DND-41 (cell line): ENCODE measurements around the gene DAB1.

Experiments
- ATAC-seq: fragments of 200-7000 bp; cut with Tn5 transposase; 3 replicates; pipeline ENCODE4 v1.9.1; 2021; ENCODE audit warnings: low read depth; ENCODE audit not compliant: insufficient read depth
- DNase-seq: peaks from one replicate; pipeline ENCODE4 v3.0.0-alpha.2; 2020
- H2AFZ ChIP-seq: 2 replicates; pipeline ENCODE4 v1.6.0; 2012; ENCODE audit warnings: low read depth, low read length
- H3K27ac ChIP-seq: 2 replicates; pipeline ENCODE4 v1.5.1; 2012; ENCODE audit warnings: low read length, inconsistent platforms
- H3K27me3 ChIP-seq: fragments of 200-600 bp; sonication (generic); 2 replicates; pipeline ENCODE4 v1.6.0; 2012; ENCODE audit warnings: low read length, mild to moderate bottlenecking, inconsistent platforms; ENCODE audit not compliant: insufficient read depth, poor library complexity
- H3K36me3 ChIP-seq: 2 replicates; pipeline ENCODE4 v1.5.1; 2012; ENCODE audit warnings: low read length, inconsistent platforms; ENCODE audit not compliant: insufficient read depth
- H3K4me1 ChIP-seq: 2 replicates; pipeline ENCODE4 v1.5.1; 2012; ENCODE audit warnings: mild to moderate bottlenecking, low read length; ENCODE audit not compliant: insufficient read depth
- H3K4me2 ChIP-seq: 2 replicates; pipeline ENCODE4 v1.6.0; 2012; ENCODE audit warnings: mild to moderate bottlenecking, moderate library complexity, low read length, inconsistent platforms; ENCODE audit not compliant: insufficient read depth
- H3K4me3 ChIP-seq, 2 experiments: fragments of 200-600 bp in 1 of 2; shearing (Covaris generic) in 1 of 2; 2 replicates each; pipeline ENCODE4 v1.5.1; 2012 to 2016; ENCODE audit warnings: inconsistent platforms in 2 of 2, low read length in 2 of 2, mild to moderate bottlenecking in 2 of 2, low read depth in 1 of 2, moderate library complexity in 1 of 2
- H3K79me2 ChIP-seq: 2 replicates; pipeline ENCODE4 v1.6.0; 2012; ENCODE audit warnings: low read length, inconsistent platforms; ENCODE audit not compliant: insufficient read depth
- H3K9ac ChIP-seq: 2 replicates; pipeline ENCODE4 v1.6.0; 2012; ENCODE audit warnings: low read depth, mild to moderate bottlenecking, inconsistent platforms, low read length, moderate library complexity
- H3K9me3 ChIP-seq: 2 replicates; pipeline ENCODE4 v1.5.1; 2012; ENCODE audit warnings: low read length, moderate library complexity, mild to moderate bottlenecking, inconsistent platforms; ENCODE audit not compliant: insufficient read depth, severe bottlenecking
- H4K20me1 ChIP-seq: 2 replicates; pipeline ENCODE4 v1.6.0; 2012; ENCODE audit warnings: low read length; ENCODE audit not compliant: insufficient read depth
- CTCF ChIP-seq: IDR thresholded peaks from 2 replicates; pipeline ENCODE4 v1.5.1; 2012; ENCODE audit warnings: borderline replicate concordance, low read length, moderate library complexity, mild to moderate bottlenecking; ENCODE audit not compliant: poor library complexity, severe bottlenecking; ENCODE audit errors: extremely low read depth
- EZH2 ChIP-seq: IDR thresholded peaks from 3 replicates; pipeline ENCODE4 v1.6.1; 2012; ENCODE audit warnings: borderline replicate concordance, low read depth, mild to moderate bottlenecking, moderate library complexity, low read length, inconsistent platforms; ENCODE audit not compliant: severe bottlenecking

The DAB1 gene

GRCh38 chr1:57066980-57067610, 356.8 kb downstream of the DAB1 start:
- no peak for TF ChIP-seq EZH2
- no peak for TF ChIP-seq CTCF
- H3K36me3 ChIP-seq: no peaks in the 10 kb centered on the region
- H3K9ac ChIP-seq: no peak overlapping the region
- no peaks in the 10 kb centered on the region for H3K9me3 ChIP-seq
- DNase-seq (no peak), ATAC-seq (no peak)
- no peaks in the 10 kb centered on the region for H3K4me1 ChIP-seq
- H3K27ac ChIP-seq: no peak overlapping the region
- no peaks in the 10 kb centered on the region for H4K20me1 ChIP-seq
- no peak overlapping the region for H3K4me3 ChIP-seq
- H3K27me3 ChIP-seq: peaks cover 16% of the 10 kb centered on the region
- H2AFZ ChIP-seq: no peak overlapping the region
- H3K4me2 ChIP-seq: no peak overlapping the region
- no peaks in the 10 kb centered on the region for H3K79me2 ChIP-seq

- Histone ChIP-seq H3K4me2 (no peak overlapping the region), H4K20me1 (no peaks in the 10 kb centered on the region), H2AFZ (no peak overlapping the region), H3K4me3 (no peak overlapping the region), H3K79me2 (no peaks in the 10 kb centered on the region), H3K9ac (no peak overlapping the region), H3K9me3 (no peaks in the 10 kb centered on the region), H3K4me1 (no peaks in the 10 kb centered on the region), H3K27me3 (peaks cover 10% of the 10 kb centered on the region), H3K27ac (no peak overlapping the region), H3K36me3 (no peaks in the 10 kb centered on the region)
- TF ChIP-seq EZH2 (no peak), CTCF (no peak)
- no peak for DNase-seq
- no peak for ATAC-seq
These were observed 358.4 kb downstream of the DAB1 start for GRCh38 chr1:57065442-57065841.

GRCh38 chr1:57064379-57065140, 359.3 kb downstream of the DAB1 start:
- Histone ChIP-seq H3K27me3 (peaks cover 6% of the 10 kb centered on the region), H3K4me1 (no peaks in the 10 kb centered on the region), H3K27ac (no peak overlapping the region), H3K36me3 (no peaks in the 10 kb centered on the region), H4K20me1 (no peaks in the 10 kb centered on the region), H3K9me3 (no peaks in the 10 kb centered on the region), H3K4me3 (no peak overlapping the region), H3K4me2 (no peak overlapping the region), H2AFZ (no peak overlapping the region), H3K79me2 (no peaks in the 10 kb centered on the region), H3K9ac (no peak overlapping the region)
- ATAC-seq: no peak
- no peak for DNase-seq
- TF ChIP-seq CTCF (no peak), EZH2 (no peak)
